Suppressor macrophage (primary cell): ENCODE data around the gene CIDEA.
"Not testable (repeated sequence)": the region's sequence is repeated elsewhere in the genome, so short reads cannot be mapped to it uniquely, and the experiment has no call there.

Experiments used
- DNase-seq, 4 experiments: peaks; one replicate each; pipeline ENCODE4 v3.0.0-alpha.2; 2020 to 2022
- total RNA-seq, 17 experiments: gene quantifications; one replicate each; lab custom pipeline; 2026; ENCODE audit warnings: mixed read lengths in 6 of 17, inconsistent platforms in 3 of 17; lab: John Stamatoyannopoulos, UW

Gene CIDEA, protein sequence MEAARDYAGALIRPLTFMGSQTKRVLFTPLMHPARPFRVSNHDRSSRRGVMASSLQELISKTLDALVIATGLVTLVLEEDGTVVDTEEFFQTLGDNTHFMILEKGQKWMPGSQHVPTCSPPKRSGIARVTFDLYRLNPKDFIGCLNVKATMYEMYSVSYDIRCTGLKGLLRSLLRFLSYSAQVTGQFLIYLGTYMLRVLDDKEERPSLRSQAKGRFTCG
- 0 to 0.44 (median 0) reads per million in 17 experiments for total RNA-seq

DNA sequence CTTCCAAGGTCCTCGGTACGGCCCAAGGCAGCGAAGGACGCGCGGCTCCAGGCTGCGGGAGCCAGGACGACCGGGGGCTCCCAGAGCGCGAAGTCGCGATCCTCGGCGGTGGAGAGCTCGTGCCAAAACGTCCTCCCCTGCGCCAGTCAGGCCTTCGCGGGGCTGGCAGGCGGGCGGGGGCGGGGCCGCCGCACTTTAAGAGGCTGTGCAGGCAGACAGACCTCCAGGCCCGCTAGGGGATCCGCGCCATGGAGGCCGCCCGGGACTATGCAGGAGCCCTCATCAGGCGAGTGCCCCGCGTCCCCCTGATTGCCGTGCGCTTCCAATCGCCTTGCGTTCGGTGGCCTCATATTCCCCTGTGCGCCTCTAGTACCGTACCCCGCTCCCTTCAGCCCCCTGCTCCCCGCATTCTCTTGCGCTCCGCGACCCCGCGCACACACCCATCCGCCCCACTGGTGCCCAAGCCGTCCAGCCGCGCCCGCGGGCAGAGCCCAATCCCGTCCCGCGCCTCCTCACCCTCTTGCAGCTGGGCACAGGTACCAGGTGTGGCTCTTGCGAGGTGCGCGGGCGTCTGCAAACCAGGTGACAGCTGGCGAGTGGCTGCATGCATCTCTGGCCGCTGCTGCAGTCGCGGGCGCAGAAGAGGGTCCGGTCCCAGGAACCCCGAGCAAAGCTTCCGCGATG lies at the start of gene CIDEA:
Gene CIDEA (plus strand): TSS at position 226 of the 684 bp plus-strand sequence. CDS start 23 bp downstream, at position 249.
- no peak for DNase-seq

DNA sequence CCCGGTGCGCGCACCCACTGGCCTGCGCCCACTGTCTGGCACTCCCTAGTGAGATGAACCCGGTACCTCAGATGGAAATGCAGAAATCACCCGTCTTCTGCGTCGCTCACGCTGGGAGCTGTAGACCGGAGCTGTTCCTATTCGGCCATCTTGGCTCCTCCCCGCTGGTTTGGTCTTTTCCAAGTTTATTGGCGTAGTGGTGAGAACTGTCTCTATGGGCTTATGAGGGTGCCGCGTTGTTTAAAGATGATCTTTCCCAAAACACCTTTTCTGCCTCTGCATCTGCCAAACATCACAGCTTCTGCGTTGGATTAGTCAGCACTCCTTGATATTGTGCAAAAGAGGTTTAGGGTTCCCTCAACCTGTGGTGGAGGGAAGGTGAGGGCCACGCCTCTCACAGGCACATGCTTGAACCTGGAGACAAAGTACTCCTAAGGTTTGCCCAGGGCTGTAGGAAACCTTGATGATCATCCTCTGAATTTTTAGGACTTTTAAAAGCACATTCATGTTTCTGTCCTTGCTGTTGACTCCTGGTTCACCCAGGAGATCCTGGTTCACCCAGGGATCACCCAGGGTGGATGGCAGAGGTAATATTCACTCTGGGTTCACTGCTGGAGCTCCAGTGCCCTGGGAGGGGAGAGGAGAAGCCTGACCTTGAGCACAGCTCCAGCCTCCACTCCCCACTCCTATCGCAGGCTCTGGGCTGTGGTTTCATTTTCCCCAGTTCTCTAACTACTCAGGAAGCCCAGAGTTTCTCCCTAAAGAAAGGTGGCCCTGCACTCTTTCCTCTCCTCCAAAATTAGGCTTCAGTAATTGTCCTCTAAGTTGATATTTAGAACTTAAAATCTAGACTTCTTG lies 45.6 kb upstream of the CIDEA start:
- DNase-seq = not testable (repeated sequence)

DNA sequence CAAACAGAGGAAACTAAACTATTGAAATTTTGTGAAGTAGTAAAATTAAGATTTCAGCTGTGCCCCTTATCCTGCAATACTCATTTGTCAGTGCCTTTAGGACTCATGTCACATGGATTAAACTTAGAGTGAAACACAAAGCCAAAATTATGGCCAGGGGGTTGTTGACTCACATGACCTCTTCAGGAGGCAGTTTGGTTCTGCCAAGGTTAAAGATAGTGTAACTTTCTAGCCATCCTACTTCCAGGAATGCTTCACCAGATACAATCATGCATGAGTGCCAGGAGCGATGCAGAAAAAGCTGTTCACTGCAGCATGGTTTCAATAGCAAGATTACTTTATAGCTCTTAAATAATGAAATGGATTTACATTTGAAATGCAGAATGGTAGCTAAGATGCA lies 41.9 kb upstream of the CIDEA start:
- not testable (repeated sequence) for DNase-seq

DNA sequence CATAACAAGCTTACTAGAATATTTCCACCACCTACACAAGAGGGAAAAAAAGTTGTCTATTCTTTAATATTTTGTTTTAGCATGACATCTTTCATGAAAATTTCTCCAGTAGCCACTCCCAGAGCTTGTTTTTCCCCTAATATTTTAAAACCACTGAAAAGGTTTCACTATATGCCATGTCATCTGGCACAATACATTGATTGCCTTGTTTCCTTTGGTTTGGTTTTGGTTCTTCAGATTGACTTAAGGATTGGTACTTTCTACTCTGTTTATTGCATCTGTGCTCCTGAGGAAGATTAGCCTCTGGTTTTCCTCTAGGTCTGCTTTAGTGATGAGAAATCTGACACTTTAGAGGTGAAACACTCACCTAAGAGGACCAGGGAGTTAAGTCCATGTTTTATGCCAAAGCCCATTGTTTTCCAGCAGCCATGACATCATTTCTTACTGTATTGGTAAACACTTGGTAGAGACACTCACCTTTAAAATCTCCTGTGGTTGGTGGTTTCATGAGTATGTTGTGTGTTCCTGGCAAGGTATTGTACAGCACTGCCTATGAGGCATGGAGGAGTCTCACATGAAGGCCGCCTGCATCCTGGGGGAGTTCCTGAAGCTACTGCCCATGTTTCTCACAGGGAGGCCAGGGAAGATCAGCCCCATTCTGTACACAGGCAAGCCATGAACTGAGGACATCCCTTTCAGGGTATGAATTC lies 39.7 kb upstream of the CIDEA start:
- not testable (repeated sequence) for DNase-seq

DNA sequence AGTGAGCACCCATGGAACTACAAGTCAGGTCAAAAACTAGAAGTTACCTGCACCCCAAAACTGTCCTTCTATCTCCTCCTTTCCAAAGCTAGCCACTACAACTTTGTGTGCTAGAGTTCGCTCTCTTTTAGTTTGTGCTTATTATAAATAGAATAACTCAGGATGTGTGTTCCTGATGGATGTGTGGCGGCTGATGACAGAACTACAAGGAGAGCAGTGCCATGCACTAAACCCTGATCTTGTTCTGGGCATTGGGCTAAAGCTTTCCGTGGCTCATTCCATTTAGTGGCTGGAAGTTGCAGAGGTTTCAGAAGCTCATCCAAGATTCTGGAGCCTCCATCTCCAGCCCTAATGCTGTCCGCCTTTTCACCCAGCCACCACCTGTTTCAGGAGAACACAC lies 37.7 kb upstream of the CIDEA start:
- not testable (repeated sequence) for DNase-seq

DNA sequence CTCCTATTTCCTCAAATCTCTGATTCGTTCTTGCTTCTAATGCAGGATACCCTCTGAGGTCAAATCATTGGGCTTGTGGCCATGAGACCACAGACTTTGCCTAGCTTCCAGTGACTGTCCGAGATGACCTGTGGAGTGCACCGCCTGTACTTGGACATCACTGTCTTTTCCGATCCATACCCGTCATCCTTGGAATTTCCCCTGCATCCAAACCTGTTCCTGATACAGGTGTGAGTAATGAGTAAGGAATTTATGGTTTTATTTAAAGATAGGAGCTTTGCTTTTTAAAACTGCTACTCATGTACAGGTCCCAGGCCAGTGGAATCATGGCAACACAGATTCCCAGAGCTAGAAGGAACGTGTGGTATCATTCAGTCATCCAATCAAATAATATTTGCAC lies 35.6 kb upstream of the CIDEA start:
- DNase-seq = not testable (repeated sequence)

DNA sequence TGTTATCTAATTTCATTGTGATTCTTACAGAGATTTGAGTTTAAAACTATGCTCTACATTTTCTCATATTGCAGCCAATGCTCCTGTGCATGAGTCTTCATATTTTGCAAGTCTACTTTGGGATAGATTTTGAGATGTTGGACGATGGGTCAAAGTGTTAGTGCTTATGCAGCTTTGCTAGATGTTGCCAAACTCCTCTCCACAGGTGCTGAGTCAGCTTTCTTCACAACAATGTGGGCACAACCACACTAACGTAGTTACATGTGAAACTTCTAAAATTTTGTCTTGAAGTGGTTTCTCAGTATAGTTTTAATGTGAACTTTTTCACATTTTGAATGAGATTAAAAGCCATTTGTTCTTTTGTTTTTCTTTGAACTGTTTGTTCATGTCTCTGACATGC lies 32.1 kb upstream of the CIDEA start:
- DNase-seq = not testable (repeated sequence)

DNA sequence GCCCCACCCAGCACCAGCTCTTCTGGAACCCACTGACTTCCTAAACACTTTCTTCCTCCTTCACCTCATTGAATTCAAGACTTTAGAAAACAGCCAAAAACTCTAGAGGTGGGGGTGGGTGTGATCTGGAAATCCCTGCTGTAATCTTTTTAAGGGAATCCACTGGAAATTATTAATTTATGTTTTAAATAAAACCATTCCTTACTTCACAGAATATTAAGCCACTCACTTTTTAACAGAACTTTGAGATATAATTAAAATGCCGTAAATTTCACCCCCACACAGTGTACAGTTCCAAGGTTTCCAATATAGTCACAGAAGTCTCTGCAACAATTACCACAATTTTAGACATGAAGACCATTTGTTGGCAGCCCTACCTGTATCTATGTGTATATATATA lies 30.8 kb upstream of the CIDEA start:
- DNase-seq = not testable (repeated sequence)

DNA sequence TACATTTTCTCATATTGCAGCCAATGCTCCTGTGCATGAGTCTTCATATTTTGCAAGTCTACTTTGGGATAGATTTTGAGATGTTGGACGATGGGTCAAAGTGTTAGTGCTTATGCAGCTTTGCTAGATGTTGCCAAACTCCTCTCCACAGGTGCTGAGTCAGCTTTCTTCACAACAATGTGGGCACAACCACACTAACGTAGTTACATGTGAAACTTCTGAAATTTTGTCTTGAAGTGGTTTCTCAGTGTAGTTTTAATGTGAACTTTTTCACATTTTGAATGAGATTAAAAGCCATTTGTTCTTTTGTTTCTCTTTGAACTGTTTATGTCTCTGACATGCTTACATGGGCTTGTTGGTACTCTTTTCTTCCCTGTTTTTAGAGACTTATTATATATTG lies 27.4 kb upstream of the CIDEA start:
- DNase-seq = not testable (repeated sequence)

DNA sequence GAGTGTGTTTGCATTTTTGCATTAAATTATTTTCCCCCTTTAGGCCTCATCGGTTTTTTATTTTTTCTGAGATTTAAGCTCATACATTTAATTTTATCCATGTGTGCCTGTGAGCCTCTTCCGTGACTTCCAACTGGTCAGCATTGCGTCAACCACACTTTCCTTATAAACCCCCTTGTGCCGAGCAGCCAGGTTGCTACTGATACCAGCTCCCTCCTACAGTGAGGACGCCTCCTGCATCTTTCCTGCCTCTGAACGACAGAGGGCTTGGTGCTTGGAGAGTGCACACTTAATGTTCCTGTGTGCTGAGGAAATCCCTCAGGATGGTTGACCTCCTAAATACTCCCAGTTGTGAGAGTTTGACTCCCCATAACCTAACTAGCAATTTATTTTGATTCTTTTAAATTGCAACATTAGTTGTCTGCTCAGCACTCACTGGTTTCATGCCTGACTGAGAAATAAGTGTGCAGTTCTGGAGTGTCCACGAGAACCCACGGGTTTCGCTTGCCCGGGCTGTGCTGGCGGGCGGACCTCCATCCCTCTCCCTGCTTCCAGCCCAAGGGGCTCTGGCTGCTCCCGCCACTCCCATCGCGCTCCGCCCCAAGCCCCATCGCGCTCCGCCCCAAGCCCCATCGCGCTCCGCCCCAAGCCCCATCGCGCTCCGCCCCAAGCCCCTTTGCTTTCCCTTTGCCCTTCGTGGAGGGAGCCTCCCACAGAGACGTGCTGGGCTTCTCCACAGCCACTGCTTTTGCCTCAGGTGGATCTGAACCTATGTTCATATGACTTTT lies 26.6 kb upstream of the CIDEA start:
- DNase-seq = not testable (repeated sequence)

DNA sequence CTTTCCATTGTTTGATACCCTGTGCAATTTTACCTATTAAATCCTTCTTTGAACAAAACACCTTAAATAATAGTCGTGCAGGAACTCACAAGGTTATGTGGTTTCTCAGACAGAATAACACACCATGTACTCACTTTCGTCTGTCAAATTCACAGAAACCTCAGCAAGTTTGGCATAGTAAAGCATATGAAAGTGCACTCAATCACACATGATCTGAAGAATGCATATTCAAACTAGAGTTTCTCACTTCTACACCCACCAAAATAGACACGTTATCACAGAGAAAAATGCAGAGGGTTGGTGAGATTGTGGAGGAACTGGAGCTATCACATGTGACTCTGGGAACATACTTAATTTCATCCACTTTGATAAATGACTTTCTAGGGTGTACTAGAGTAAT lies 25.9 kb upstream of the CIDEA start:
- not testable (repeated sequence) for DNase-seq

DNA sequence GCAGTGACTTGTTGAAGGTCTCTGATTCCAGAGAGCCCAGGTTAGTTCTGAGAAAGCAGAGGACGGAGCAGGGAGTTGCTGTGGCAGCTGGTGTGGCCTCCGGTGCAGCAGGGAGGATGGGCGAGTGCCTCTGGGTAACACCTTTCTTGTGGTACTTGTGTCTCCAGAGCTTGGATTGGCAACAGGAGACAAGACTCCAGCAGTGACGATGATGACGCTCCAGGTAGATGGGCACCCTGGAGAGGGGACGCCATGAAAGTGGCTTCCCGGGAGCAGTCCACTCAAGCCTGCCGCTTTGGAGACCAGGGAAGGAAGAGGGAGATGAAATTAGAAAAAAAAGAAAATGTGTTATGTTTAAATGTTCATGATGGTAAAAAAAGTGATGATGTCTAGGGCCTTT lies 23.6 kb upstream of the CIDEA start:
- DNase-seq = not testable (repeated sequence)

DNA sequence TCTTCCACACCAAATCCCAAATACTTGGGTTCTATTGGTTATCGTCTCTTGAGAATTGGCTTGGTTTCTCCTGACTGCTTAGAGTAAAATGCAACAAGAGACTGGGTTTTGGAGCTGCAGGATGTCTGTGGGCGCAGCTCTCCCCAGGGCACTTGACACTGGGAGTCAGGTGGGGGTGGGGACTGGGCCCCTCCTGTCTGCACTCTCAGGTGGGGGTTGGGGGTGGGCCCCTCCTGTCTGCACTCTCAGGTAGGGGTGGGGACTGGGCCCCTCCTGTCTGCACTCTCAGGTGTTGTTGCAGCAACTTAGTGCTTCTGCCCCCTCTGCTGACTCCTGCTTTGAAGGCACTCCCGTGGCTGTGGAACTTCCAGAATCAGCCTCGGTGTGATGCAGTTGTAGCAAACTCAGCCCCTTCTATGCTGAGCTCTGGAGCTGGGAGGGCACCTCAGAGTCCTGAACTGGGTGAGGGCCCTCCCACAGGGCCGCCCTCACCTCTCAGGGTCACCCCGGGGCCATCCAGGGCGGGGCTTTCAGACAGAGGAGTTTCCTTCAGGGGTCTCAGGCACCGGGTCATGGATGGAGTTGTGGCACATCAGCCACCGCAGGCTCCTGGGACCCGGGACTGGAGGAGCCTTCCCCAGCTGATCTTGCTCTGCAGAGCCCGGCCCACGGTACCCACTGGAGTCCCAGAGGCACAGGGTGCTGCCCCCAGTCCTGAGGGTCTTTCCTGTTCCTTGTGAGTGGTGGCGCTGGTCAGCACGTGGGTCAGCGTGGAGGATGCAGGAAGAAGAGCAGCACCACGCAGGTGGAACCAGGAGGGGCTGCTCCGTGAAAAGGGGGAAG lies 22.9 kb upstream of the CIDEA start:
- DNase-seq = no peak

DNA sequence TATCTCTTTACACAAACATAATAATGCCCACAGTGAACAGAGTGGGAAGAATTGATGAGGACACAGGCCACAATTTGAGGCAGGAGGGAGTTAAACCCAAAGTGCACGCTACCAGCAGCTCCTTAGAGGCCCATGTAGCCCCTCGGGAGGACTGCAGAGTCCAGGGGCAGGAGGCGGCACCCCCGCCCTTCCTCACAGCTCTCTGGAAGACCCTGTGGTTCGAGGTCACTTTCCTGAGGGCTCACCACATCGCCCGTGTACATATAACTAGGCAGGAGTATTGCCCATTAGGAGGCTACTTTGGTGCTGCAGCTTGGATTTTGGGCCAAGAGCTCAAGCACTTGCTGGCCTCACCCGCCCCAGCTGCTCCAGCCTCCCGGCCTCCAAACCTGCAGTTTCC lies 22.2 kb upstream of the CIDEA start:
- DNase-seq = no peak

DNA sequence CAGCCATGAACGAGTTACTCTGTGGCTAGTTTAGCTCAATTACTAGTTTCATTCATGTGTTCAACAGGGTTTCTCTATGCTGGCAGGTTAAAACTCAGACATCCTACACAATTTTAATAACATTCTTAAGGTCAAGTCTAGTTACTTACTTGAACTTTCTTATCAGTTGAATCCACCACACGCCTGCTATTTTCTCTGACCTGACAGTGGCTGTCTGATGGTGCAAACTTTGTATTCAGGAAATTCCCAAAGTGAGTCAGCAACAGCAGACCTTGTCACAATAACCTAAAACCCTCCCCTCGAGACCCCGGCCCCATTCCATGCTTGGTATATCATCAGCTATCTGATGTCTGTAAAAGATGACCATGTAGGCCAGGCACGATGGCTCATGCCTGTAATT lies 20.8 kb upstream of the CIDEA start:
- no peak for DNase-seq

DNA sequence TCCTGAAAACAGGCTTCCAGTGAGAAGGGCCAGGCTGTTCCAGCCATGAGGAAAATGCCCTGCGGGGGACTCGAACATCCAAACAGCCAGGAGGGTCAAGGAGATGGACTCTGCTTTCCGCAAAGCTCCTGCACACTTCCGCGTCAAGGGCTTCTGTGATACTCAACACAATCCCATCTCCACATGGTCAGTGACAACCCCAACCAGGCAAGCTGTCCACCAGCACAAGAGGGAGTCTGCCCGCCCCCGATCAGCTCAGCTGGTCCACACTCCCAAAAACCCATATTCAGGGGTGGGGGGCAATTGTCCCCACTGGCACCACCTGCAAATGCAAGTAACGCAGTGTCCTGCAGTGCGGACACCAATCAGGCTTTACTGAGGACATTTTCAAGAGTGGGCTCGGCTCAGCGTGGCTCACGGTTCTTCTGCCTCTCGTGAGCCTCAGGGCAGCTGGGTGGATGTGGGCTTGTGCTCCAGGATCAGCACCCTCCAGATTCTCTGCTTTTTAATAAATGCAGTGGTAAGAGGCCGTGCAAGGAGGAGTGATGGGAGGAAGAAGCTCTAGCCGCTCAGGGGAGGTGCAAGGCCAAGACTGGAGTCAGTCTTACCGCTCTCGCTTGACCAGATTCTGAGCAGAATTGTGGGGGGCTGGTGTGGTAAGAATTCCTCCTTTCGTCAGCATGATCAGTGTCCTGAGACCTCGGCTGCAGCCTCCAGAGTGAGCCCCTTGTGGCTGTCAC lies 19.5 kb upstream of the CIDEA start:
- DNase-seq = no peak

DNA sequence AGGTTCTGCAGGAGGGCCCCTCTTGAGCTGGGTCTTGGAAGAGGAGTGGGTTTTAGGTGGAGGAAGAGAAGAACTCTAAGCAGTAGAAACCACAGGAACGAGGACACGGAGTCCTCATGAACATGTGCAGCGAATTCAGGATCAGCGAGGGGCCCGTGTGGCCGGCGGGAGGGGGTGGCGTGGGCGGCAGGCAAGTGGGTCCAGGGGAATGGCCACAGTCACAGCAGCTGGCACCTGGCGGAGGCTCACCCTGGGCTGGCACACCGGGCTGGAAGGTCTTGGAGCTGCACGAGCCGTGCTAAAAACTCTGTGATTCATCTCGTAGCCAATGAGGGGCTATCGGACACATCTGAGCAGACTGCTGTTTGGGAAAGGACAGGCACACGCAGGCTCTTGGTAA lies 18.0 kb upstream of the CIDEA start:
- DNase-seq = no peak

DNA sequence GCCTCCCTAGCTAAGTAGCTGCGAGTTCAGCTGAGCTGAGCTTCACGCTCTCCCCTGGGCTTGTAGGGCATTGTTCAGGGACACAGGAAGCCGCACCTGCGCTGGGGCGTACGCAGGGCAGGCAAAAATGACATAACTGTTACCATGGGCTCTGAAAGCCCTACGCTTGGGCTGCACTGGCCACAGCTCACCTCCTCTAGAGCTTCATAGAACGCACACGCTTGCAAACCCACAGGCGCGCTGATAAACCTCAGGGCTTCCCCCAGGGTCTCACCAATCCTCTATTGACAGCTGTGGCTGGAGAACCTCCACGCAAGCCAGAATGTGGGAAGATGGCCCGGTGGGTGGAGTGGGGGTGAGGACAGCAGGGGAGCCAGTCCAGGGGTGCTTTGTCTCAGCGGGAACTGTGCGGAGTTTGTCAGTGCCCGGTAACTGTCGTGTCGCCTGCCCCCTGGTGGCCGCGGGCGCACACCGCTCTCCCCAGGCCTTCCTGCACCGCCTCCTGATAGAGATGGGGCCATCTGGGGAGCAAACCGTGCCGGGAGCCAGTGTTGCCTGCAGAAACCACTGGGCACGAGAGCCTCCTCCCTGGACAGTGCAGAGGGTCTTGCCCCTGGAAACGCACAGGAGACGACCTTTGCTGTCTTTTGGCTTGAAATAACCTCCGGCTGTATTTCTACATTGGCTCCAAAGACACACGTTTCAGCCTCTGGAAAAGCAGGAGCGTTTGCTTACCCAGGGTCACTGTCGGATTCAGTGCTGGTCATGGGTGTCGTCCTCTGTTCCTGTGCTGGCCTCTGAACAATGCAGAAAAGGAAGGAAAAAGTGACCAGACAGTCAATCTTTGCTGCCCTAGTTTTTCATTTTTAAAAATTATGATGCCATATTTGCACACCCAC lies 17.0 kb upstream of the CIDEA start:
- DNase-seq = peak; percentile 72 to 90 (median 86)

DNA sequence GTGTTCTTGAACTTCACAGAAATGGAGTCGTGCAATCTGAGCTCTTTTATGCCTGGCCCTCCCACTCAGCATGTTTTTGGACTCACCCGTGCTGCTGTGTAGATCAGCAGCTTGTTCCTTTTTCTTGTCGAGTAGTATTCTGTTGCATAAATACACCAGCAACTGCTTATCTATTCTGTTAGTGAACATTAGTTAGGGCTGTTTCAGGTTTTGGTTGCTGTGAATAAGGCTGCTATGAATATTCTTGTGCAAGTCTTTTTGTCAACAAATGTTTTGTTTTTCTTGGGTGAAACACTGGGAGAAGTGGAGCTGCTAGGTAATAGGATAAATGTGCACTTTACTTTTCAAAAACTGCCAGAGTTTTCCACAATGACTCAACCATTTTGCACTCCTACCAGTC lies 15.3 kb upstream of the CIDEA start:
- peak; percentile 42 to 67 (median 54) for DNase-seq
